ENCODE data around the gene AKIP1.

DNA sequence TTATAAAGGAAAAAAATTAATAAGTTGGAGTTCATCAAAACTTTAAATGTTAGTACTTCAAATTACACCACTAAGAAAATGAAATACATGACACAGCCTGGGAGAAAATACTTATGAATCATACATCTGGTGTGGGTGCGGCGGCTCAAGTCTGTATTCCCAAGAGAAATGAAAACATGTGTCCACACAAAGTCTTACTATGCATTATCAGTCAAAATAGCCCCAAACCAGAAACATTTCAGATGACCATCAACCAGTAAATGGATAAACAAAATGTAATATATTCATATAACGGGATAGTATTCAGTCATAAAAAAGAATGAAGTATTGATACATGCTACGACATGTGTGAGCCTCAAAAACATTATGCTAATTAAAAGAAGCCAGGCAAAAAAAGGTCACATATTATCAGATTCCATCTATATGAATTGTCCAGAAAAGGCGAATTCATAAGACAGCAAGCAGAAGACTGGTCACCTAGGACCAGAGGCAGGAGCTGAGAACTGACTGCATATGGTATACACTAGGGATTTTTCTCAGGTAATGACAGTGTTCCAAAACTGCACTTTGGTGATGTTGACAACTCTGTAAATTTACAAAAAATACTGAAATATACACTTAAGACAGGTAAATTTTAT is 5.3 kb upstream of the AKIP1 start:
- TF ChIP-seq POLR2A (IDR thresholded peaks at IDR 0.05): no peak
- TF ChIP-seq, protein P1, sequence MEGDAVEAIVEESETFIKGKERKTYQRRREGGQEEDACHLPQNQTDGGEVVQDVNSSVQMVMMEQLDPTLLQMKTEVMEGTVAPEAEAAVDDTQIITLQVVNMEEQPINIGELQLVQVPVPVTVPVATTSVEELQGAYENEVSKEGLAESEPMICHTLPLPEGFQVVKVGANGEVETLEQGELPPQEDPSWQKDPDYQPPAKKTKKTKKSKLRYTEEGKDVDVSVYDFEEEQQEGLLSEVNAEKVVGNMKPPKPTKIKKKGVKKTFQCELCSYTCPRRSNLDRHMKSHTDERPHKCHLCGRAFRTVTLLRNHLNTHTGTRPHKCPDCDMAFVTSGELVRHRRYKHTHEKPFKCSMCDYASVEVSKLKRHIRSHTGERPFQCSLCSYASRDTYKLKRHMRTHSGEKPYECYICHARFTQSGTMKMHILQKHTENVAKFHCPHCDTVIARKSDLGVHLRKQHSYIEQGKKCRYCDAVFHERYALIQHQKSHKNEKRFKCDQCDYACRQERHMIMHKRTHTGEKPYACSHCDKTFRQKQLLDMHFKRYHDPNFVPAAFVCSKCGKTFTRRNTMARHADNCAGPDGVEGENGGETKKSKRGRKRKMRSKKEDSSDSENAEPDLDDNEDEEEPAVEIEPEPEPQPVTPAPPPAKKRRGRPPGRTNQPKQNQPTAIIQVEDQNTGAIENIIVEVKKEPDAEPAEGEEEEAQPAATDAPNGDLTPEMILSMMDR (IDR thresholded peaks at IDR 0.05): no peak
